ENCODE results near the gene LZTS2.
"Not testable (repeated sequence)": the region's sequence is repeated elsewhere in the genome, so short reads cannot be mapped to it uniquely, and the experiment has no call there.

LZTS2 gene, protein sequence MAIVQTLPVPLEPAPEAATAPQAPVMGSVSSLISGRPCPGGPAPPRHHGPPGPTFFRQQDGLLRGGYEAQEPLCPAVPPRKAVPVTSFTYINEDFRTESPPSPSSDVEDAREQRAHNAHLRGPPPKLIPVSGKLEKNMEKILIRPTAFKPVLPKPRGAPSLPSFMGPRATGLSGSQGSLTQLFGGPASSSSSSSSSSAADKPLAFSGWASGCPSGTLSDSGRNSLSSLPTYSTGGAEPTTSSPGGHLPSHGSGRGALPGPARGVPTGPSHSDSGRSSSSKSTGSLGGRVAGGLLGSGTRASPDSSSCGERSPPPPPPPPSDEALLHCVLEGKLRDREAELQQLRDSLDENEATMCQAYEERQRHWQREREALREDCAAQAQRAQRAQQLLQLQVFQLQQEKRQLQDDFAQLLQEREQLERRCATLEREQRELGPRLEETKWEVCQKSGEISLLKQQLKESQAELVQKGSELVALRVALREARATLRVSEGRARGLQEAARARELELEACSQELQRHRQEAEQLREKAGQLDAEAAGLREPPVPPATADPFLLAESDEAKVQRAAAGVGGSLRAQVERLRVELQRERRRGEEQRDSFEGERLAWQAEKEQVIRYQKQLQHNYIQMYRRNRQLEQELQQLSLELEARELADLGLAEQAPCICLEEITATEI

GRCh38 chr10:100999742-101000126 lies at the start of gene LZTS2:
LZTS2 (plus strand) TSS chr10:100999808; CDS start chr10:101002539, 2,731 bp downstream.
- DNase-seq (ENCODE audit: low spot score), result no peak

DNA sequence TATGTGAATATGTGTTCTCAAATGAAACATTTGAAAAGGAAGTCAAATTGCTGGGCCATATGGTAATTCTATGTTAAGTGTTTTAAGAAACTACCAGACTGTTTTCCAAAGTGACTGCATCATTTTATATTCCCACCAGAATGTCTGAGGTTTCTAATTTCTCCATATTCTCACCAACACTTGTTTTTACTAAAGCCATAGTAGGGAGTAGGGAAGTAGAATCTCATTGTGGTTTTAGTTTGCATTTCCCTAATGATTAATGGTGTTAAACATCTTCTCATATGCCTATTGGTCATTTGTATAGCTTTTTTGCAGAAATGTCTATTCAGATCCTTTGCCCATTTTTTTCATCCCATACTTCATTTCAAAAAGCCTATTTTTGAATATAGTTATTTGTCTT lies 39.4 kb upstream of the LZTS2 start:
- DNase-seq (ENCODE audit: low spot score), result no peak

- no peak for DNase-seq (ENCODE audit: low spot score)
Measured at GRCh38 chr10:100962351-100963080, 37.1 kb upstream of the LZTS2 start.

DNA sequence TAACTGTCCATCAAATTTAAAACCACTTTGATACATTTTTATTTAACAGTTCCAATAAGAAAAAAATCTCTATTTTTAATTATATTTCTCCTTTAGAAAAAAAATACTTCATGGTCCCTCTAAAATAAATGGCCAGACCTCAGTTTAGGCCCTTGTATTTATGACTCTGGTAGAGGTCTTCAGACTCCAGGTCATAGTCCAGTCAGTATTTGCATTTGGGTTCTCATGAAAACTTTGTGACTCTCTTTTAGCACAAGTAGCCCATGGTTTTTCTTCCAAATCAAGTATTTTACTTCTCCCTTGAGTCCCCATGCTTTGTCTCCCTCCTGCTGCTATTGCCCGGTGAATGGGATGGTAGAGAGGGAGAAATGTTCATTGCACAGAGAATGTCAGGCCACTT lies 35.8 kb upstream of the LZTS2 start:
- no peak for DNase-seq (ENCODE audit: low spot score)

- DNase-seq (ENCODE audit: low spot score), result no peak
Measured at GRCh38 chr10:100965820-100966219, 33.8 kb upstream of the LZTS2 start.

DNA sequence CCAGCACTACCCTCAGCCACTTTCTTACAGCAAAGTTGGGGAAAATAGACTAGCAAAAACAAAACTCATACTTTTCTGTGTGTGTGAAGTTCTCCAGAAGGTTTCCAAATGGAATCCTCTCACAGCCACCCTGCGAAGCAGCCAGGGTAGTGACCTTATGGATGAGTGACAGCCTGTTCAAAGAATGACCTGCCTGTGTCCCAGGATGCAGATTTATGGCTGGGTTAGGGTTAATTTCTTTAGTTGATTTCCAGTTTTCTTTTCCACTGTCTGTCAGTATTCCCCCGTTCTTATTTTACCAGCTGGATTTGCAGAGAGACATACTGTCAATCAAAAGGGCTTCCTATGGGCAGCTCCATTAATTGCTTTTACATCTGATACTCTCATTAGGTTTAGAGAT lies 32.7 kb upstream of the LZTS2 start:
- DNase-seq (ENCODE audit: low spot score), result no peak

- no peak for DNase-seq (ENCODE audit: low spot score)
Measured at GRCh38 chr10:100967332-100967731, 32.3 kb upstream of the LZTS2 start.

DNA sequence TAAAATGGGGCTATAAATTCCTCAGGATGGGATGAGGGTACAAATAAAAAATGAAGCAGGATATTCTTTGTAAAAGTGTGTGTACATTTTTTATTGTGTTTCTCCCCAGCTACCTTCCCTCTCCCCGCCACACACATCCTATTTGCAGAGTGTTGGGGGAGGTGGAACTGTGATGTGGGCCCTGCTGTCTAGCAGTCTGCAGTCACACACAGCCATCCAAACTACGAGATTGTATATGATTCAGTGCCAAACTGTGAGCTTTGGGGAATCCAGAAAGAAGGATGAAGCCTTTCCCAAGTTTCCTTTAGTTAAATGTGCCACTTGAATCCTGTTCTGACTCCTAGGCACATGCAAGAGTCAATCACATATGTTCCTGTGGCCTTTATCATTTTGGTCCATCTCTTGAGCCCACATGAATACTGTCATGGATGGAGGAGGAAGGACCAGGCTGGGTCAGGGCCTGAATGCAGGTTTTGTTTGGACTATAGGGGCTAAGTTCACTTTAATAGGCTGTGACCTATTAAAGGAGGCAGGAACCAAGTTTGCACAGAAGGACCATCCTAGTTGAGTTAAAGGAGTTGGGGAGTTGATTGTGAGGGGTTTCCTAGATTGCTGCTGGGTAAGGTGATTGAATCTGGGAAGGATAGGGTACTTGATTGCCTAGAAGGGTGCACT lies 31.4 kb upstream of the LZTS2 start:
- DNase-seq (ENCODE audit: low spot score), result no peak

GRCh38 chr10:100968863-100969186 lies 30.8 kb upstream of the LZTS2 start:
- DNase-seq (ENCODE audit: low spot score), result no peak

- DNase-seq (ENCODE audit: low spot score), result peak; percentile 17
Measured at GRCh38 chr10:100969187-100970075, 30.2 kb upstream of the LZTS2 start, which contains the start of gene SEMA4G. SEMA4G (plus strand) TSS chr10:100969504; CDS start chr10:100972913, 3,409 bp downstream.

DNA sequence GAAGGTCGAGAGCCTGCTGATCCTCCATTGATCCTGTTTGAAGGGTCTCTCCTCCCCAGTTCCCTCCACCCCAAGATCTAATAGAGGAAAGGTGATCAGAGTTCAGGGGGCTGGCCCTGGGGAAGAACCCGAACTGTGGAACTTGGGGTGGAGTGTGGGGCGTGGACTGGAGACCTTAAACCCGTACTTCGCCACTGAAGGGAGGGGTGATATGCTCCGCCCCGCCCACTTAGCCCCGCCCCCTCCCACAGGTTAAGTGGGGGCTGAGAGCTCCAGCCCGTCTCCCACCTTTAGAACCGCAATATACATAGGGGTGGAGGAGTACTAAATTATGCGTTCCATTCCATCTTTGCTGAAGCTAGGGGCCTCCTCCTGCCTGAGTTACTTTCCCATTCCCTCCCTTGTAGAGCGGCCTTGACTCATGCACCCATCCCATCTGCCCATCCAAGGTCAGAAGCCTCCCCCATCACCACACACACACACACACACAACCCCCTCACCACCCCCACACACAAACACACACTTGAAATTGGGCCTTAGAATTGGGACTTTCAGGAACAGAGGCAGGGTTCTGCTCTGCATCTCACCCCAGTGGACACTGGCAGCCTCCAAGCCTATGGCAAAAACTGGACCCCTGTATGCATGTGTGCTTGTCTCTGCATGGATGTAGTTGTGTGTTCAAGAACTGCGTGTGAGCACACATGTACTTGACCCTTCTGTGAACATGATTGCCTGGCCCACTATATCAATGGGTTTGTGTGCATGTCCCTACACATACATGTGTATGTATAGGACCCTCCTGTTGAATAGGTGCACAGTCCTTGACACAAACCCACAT lies 29.3 kb upstream of the LZTS2 start:
- DNase-seq (ENCODE audit: low spot score), result no peak

GRCh38 chr10:100970914-100971811 lies 28.4 kb upstream of the LZTS2 start:
- DNase-seq (ENCODE audit: low spot score), result no peak

DNA sequence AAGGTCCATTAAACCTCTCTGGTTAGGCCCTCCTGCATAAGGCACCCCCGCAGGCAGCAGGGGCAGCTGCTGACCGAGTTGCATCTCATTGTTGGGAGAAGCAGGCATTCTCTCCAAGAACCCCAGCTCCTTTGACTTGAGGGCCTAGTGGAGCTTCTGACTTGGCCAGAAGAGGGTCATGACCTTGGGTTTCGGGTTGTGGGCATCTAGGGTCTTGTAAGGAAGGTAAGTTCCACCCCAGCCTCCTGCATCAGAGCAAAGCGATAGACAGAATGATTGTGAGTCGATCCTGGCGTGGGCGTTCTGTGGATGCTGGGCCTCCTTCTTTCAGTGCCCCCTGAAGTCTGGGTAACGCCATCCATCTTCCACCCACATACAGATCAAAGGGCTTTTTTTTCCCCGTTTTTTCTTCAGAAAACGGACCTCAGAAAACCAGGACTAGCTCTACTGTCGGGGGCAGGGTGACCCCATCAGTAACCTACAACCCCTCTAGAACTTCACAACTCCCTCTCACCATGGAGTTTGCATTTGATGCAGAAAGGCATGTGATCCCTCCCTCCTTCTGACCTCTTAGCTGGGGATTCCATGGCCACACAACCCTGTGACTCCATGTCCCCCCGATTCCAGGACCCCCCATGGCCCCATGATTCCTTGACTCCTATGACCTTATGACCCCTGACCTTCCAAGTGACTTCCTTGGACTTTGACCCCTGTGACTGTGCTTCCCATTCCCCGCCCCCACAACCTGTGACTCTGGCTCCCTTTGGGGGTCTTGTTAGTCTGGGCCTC lies 27.3 kb upstream of the LZTS2 start:
- DNase-seq (ENCODE audit: low spot score), result no peak

DNA sequence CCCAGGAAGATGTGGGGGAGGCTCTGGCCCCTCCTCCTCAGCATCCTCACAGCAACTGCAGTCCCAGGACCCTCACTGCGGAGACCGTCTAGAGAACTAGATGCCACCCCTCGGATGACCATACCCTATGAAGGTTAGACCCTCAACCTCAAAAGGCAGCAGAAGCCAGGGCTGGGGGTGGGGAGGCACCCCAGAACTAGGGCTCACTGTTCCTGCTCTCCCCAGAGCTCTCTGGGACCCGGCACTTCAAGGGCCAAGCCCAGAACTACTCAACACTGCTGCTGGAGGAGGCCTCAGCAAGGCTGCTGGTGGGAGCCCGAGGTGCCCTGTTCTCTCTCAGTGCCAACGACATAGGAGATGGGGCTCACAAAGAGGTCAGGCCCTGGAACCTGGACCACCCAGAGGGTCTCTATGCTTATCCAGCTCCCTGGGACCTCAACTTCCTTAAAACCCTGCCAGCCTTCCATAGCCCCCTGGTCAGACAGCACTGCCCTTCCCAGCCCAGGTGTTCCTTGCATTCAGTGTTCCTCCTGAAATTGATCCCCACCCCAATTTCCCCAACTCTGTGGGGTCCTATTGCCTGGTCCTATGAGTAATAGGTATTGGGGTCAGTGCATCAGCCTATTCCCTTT lies 26.6 kb upstream of the LZTS2 start:
- no peak for DNase-seq (ENCODE audit: low spot score)

GRCh38 chr10:100975397-100975796 lies 24.2 kb upstream of the LZTS2 start:
- DNase-seq (ENCODE audit: low spot score), result not testable (repeated sequence)

- no peak for DNase-seq (ENCODE audit: low spot score)
Measured at GRCh38 chr10:100976906-100977305, 22.7 kb upstream of the LZTS2 start.

- no peak for DNase-seq (ENCODE audit: low spot score)
Measured at GRCh38 chr10:100977436-100977835, 22.2 kb upstream of the LZTS2 start.

All from hematopoietic multipotent progenitor cell treated with erythropoietin and hydrocortisone succinate and interleukin-3 and kit ligand, for 17 days (in vitro differentiated cells).